Tibial artery (tissue), 4 donors: ENCODE results near the gene FHOD3.

Experiments
- DNase-seq, 2 donors: peaks; one replicate each; pipeline ENCODE4 v3.0.0-alpha.2; 2019
- H3K27ac ChIP-seq, 2 donors: fragments of 200-600 bp; sonication (generic) in 1 of 2; 1 replicate in 1 of 2; 2 replicates in 1 of 2; pipeline ENCODE4 v1.5.1; 2018 to 2019; ENCODE audit warnings: mild to moderate bottlenecking in 1 of 2
- H3K27me3 ChIP-seq, 2 donors: fragments of 200-600 bp; sonication (generic) in 1 of 2; one replicate each; pipeline versions ENCODE4 v1.5.1 to v1.6.0; 2016 to 2019
- H3K36me3 ChIP-seq, 3 donors: fragments of 200-600 bp; sonication (generic) in 2 of 3; one replicate each; pipeline ENCODE4 v1.5.1; 2016 to 2019; ENCODE audit warnings: mild to moderate bottlenecking in 2 of 3
- H3K4me1 ChIP-seq, 4 donors: fragments of 200-600 bp; sonication (generic) in 2 of 4; 1 replicate in 3 of 4; 2 replicates in 1 of 4; pipeline ENCODE4 v1.5.1; 2016 to 2019
- H3K4me3 ChIP-seq, 2 donors: fragments of 200-600 bp; sonication (generic) in 1 of 2; 1 replicate in 1 of 2; 2 replicates in 1 of 2; pipeline ENCODE4 v1.5.1; 2018 to 2019; ENCODE audit warnings: mild to moderate bottlenecking in 2 of 2
- H3K9me3 ChIP-seq, 3 donors: fragments of 200-600 bp; sonication (generic) in 1 of 3; one replicate each; pipeline ENCODE4 v1.5.1; 2016 to 2019
- intact Hi-C: fragments of 100-400 bp; cut with DNase I; formaldehyde crosslinking; loops from one replicate; pipeline ENCODE4 v1.15.0; 2023; ENCODE audit warnings: low total_unique reads
- TF ChIP-seq, protein P1 (sequence below), 2 experiments: fragments of 200-600 bp in 1 of 2; fragments of 450-650 bp in 1 of 2; IDR thresholded peaks; one replicate each; pipeline ENCODE4 v1.5.1; 2017 to 2019; ENCODE audit warnings: antibody characterized with exemption in 2 of 2, mild to moderate bottlenecking in 1 of 2, moderate library complexity in 1 of 2

FHOD3 gene

DNA sequence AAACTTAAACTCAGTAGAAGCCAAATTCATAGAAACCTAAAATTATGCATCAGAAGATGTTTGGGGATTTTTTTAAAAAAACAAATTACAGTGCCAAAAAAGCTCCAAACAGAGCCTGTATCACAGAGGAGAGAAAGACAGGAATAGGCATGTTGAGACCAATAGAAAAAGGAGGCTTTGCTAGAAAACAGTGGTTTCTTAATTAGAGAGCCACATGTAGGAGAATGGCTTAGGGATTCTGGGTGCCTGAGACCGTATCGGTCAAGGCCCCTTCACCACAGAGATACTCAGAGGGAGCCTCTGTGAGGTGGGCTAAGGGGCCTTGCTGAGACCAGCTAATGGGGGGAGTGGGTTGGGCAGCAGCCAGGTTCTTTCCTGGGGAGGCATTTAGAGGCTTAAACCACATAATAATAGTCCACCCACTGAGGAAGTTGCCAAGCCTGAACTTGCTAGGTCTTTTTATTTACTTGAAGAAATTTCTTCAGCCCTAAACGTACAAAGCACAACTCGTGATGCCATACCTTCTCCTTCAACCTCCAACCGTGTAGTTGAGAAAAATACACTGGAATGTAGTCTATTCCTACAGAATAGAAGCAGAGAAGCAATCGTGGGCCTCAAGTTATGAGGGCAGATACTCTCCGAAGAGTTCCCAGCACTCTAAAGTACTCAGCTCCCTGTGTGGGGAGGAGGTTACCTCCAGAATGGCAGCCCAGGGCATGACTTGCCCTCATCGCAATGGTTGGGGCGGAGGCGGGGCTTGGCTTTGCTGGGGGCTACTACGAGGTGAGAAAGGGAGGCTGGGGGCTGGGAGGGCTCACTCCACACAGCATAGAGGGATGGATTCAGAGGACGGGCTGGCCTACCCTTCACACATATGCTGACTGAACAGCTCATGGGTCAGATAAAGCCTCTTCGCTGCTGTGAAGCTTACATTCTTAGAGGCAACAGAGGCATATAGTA lies 293.4 kb downstream of the FHOD3 start:
- peaks cover 0 to 18% (median 8%) of the 10 kb centered on the region in 4 donors for H3K4me1 ChIP-seq
- H3K4me3 ChIP-seq = no peak overlapping the region
- no peak overlapping the region for H3K27ac ChIP-seq
- DNase-seq = no peak
- TF ChIP-seq, protein P1, sequence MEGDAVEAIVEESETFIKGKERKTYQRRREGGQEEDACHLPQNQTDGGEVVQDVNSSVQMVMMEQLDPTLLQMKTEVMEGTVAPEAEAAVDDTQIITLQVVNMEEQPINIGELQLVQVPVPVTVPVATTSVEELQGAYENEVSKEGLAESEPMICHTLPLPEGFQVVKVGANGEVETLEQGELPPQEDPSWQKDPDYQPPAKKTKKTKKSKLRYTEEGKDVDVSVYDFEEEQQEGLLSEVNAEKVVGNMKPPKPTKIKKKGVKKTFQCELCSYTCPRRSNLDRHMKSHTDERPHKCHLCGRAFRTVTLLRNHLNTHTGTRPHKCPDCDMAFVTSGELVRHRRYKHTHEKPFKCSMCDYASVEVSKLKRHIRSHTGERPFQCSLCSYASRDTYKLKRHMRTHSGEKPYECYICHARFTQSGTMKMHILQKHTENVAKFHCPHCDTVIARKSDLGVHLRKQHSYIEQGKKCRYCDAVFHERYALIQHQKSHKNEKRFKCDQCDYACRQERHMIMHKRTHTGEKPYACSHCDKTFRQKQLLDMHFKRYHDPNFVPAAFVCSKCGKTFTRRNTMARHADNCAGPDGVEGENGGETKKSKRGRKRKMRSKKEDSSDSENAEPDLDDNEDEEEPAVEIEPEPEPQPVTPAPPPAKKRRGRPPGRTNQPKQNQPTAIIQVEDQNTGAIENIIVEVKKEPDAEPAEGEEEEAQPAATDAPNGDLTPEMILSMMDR (IDR thresholded peaks at IDR 0.05) = no peak
- H3K9me3 ChIP-seq = no peaks in the 10 kb centered on the region
- intact Hi-C loops = no loop called here
- no peaks in the 10 kb centered on the region for H3K36me3 ChIP-seq
- no peaks in the 10 kb centered on the region for H3K27me3 ChIP-seq

DNA sequence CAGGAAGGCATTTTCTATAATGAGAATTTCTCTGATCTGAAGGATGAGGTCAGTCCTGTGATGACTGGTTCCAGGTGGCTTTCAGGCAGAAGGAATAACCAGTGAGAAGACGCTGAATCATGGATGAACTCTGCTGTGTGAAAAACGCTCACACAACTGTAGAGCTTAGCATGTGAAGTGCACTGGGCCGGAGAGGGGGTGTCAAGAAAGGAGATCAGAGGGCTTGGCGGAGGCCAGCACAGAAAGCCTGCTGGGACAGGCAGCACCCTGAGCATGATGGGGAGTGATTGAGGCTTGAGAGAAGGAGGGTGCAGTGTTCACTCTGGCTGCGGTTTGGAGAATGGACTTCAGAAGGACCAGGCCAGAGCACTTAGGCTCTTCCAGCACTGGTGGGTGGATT lies 294.8 kb downstream of the FHOD3 start:
- Histone ChIP-seq H3K4me1 (peaks cover 0 to 11% (median 5%) of the 10 kb centered on the region in 4 donors), H3K9me3 (no peaks in the 10 kb centered on the region), H3K4me3 (no peak overlapping the region), H3K27me3 (no peaks in the 10 kb centered on the region), H3K36me3 (no peaks in the 10 kb centered on the region), H3K27ac (no peak overlapping the region)
- TF ChIP-seq, protein P1 (IDR thresholded peaks at IDR 0.05) = no peak
- no peak for DNase-seq
- intact Hi-C loops = no loop called here

DNA sequence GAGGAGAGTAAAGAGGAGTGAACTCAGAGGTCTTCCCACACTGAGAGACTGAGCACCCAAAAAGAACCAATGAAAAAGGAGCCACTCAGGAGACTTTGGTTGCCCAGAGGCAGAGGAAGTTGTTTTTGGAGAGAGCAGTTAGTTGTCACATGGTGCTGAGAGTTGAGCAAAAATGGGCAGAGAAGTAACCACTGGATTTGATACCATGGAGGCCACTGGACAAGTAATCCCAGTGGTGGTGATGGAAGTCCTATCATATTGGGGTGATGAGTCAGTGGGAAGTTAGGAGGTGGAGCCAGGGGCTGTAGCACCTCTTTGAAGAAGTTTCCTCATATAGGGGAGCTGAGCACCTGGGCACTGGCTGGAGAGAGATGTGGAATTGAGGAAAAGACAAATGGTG lies 295.5 kb downstream of the FHOD3 start:
- TF ChIP-seq, protein P1 (IDR thresholded peaks at IDR 0.05) = no peak
- no peak for DNase-seq
- Histone ChIP-seq H3K9me3 (no peaks in the 10 kb centered on the region), H3K36me3 (no peaks in the 10 kb centered on the region), H3K4me1 (peaks cover 0 to 11% (median 5%) of the 10 kb centered on the region in 4 donors), H3K27me3 (no peaks in the 10 kb centered on the region), H3K4me3 (no peak overlapping the region), H3K27ac (no peak overlapping the region)
- intact Hi-C loops = no loop called here

DNA sequence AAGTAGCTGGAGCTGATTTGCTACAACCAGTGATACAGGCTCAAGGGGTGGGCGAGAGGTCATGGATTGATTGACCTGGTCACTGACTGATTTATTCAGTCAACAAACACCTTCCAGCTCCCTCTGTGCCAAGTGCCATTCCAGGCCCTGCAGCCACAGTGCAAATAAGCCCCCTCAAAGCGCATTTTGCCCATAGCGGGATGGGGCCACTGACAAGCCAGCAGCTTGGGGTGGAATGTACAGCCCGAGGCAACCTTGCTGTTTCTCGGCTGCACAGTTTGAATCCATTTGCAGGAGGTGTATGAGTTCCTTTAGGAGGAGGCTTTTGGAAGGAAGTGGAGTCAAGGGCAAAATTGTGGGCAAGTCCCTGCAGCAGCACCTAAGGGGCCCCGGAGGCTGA lies 296.1 kb downstream of the FHOD3 start:
- no peak for DNase-seq
- no peak overlapping the region for H3K4me3 ChIP-seq
- peaks cover 0 to 11% (median 5%) of the 10 kb centered on the region in 4 donors for H3K4me1 ChIP-seq
- TF ChIP-seq, protein P1 (IDR thresholded peaks at IDR 0.05) = no peak
- H3K27me3 ChIP-seq = no peaks in the 10 kb centered on the region
- no peaks in the 10 kb centered on the region for H3K9me3 ChIP-seq
- H3K36me3 ChIP-seq = no peaks in the 10 kb centered on the region
- no peak overlapping the region for H3K27ac ChIP-seq
- intact Hi-C loops = no loop called here

DNA sequence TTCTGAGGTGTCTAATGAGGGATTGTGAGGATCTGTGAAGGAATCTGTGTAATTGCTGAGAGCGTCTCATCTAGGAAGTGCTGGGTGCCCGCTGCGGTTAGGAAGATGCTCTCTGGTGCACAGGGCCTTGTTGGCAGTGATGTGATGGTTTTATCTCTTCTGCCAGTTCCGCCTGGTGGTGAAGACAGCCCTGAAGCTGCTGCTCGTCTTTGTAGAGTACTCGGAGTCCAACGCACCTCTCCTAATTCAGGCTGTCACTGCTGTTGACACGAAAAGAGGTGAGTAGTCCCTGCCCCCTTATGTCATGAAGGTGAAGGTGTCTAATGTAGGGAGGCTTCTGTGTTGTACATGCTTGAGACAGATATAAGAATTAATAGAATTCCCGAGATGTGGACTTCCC lies 297.1 kb downstream of the FHOD3 start:
- TF ChIP-seq, protein P1 (IDR thresholded peaks at IDR 0.05) = no peak
- intact Hi-C loops = no loop called here
- H3K36me3 ChIP-seq = no peaks in the 10 kb centered on the region
- DNase-seq = no peak
- peaks cover 0 to 11% (median 5%) of the 10 kb centered on the region in 4 donors for H3K4me1 ChIP-seq
- H3K4me3 ChIP-seq = no peak overlapping the region
- H3K9me3 ChIP-seq = no peaks in the 10 kb centered on the region
- H3K27me3 ChIP-seq = no peaks in the 10 kb centered on the region
- no peak overlapping the region for H3K27ac ChIP-seq
